Mesenchymal stem cell (in vitro differentiated cells and primary cell): ENCODE results near the gene APOA5.

Experiments
- DNase-seq: peaks from one replicate; pipeline ENCODE4 v3.0.0-alpha.2; 2013
- H2AFZ ChIP-seq: one replicate; pipeline ENCODE4 v1.6.1; 2013; ENCODE audit warnings: low read depth, mild to moderate bottlenecking, control low read depth, inconsistent platforms, low read length, moderate library complexity
- H2AK5ac ChIP-seq: 2 replicates; pipeline ENCODE4 v1.6.1; 2013; ENCODE audit warnings: low read length, moderate library complexity, mild to moderate bottlenecking, inconsistent platforms; ENCODE audit not compliant: severe bottlenecking
- H2BK120ac ChIP-seq: one replicate; pipeline ENCODE4 v1.6.1; 2013; ENCODE audit warnings: low read depth, mild to moderate bottlenecking, inconsistent platforms, low read length, moderate library complexity
- H2BK12ac ChIP-seq, 2 experiments: one replicate each; pipeline ENCODE4 v1.6.1; 2013; ENCODE audit warnings: inconsistent platforms in 2 of 2, low read length in 2 of 2, mild to moderate bottlenecking in 2 of 2, moderate library complexity in 2 of 2, control low read depth in 1 of 2
- H2BK15ac ChIP-seq: one replicate; pipeline ENCODE4 v1.6.1; 2013; ENCODE audit warnings: mild to moderate bottlenecking, low read depth, inconsistent platforms; ENCODE audit not compliant: poor library complexity, severe bottlenecking
- H2BK5ac ChIP-seq: 2 replicates; pipeline ENCODE4 v1.6.1; 2013; ENCODE audit warnings: low read depth, mild to moderate bottlenecking, low read length, control low read depth, inconsistent platforms; ENCODE audit not compliant: poor library complexity, severe bottlenecking
- H3K14ac ChIP-seq, 2 experiments: one replicate each; pipeline ENCODE4 v1.6.1; 2013; ENCODE audit warnings: inconsistent platforms in 2 of 2, low read length in 2 of 2, control low read depth in 1 of 2, mild to moderate bottlenecking in 1 of 2, moderate library complexity in 1 of 2
- H3K18ac ChIP-seq, 2 experiments: one replicate each; pipeline ENCODE4 v1.6.1; 2013; ENCODE audit warnings: inconsistent platforms in 2 of 2, low read length in 2 of 2, control low read depth in 1 of 2, low read depth in 1 of 2, mild to moderate bottlenecking in 1 of 2
- H3K23ac ChIP-seq, 2 experiments: one replicate each; pipeline ENCODE4 v1.6.1; 2013; ENCODE audit warnings: inconsistent platforms in 2 of 2, low read length in 2 of 2, mild to moderate bottlenecking in 2 of 2, moderate library complexity in 2 of 2, control low read depth in 1 of 2
- H3K27ac ChIP-seq: 2 replicates; pipeline ENCODE4 v1.5.1; 2013; ENCODE audit warnings: mild to moderate bottlenecking, moderate library complexity, low read length, control low read depth, inconsistent platforms; ENCODE audit not compliant: poor library complexity, severe bottlenecking
- H3K27me3 ChIP-seq, 2 experiments: 2 replicates each; pipeline versions ENCODE4 v1.6.1 to v1.7.0; 2013; ENCODE audit warnings: low read length in 2 of 2, mild to moderate bottlenecking in 2 of 2, moderate library complexity in 2 of 2, control low read depth in 1 of 2, inconsistent platforms in 1 of 2; ENCODE audit not compliant: control insufficient read depth in 1 of 2, insufficient read depth in 1 of 2
- H3K36me3 ChIP-seq, 2 experiments: 2 replicates each; pipeline versions ENCODE4 v1.6.1 to v1.7.0; 2013; ENCODE audit warnings: low read length in 2 of 2, control low read depth in 1 of 2, inconsistent platforms in 1 of 2, low read depth in 1 of 2, mild to moderate bottlenecking in 1 of 2; ENCODE audit not compliant: insufficient read depth in 2 of 2, control insufficient read depth in 1 of 2
- H3K4ac ChIP-seq, 2 experiments: one replicate each; pipeline ENCODE4 v1.6.1; 2013; ENCODE audit warnings: inconsistent platforms in 2 of 2, low read length in 2 of 2, mild to moderate bottlenecking in 2 of 2, moderate library complexity in 2 of 2, control low read depth in 1 of 2, low read depth in 1 of 2
- H3K4me1 ChIP-seq: 2 replicates; pipeline ENCODE4 v1.6.1; 2013; ENCODE audit warnings: low read depth, low read length, control low read depth; ENCODE audit not compliant: control insufficient read depth, insufficient read depth
- H3K4me2 ChIP-seq: 2 replicates; pipeline ENCODE4 v1.6.1; 2013; ENCODE audit warnings: low read length, mild to moderate bottlenecking, inconsistent platforms; ENCODE audit not compliant: poor library complexity, severe bottlenecking
- H3K4me3 ChIP-seq, 2 experiments: 2 replicates each; pipeline versions ENCODE4 v1.5.1 to v1.7.0; 2013; ENCODE audit warnings: low read length in 2 of 2, mild to moderate bottlenecking in 2 of 2, control low read depth in 1 of 2, low read depth in 1 of 2; ENCODE audit not compliant: insufficient read depth in 1 of 2
- H3K79me1 ChIP-seq: replicated peaks from 2 replicates; pipeline ENCODE4 v1.6.1; 2013; ENCODE audit warnings: mild to moderate bottlenecking, control low read depth, low read length, inconsistent platforms; ENCODE audit not compliant: poor library complexity, severe bottlenecking
- H3K9ac ChIP-seq: 2 replicates; pipeline ENCODE4 v1.7.0; 2013; ENCODE audit warnings: mild to moderate bottlenecking, low read length, moderate library complexity
- H3K9me3 ChIP-seq: 2 replicates; pipeline ENCODE4 v1.7.0; 2013; ENCODE audit warnings: mild to moderate bottlenecking, low read length; ENCODE audit not compliant: control insufficient read depth
- H4K8ac ChIP-seq: one replicate; pipeline ENCODE4 v1.6.1; 2013; ENCODE audit warnings: inconsistent platforms, mild to moderate bottlenecking, low read length, moderate library complexity
- H4K91ac ChIP-seq: one replicate; pipeline ENCODE4 v1.6.1; 2013; ENCODE audit warnings: mild to moderate bottlenecking, low read length, inconsistent platforms
- WGBS: methylation state at CpG from one replicate; pipeline ENCODE4 v1.1.7; 2013; ENCODE audit warnings: mixed read lengths; 5-methylcytosine and 5-hydroxymethylcytosine counted together

The APOA5 gene

GRCh38 chr11:116837231-116838091, 45.8 kb upstream of the APOA5 start, which contains the start of gene APOA1:
Gene APOA1 (minus strand): TSS chr11:116837622. CDS start chr11:116837387, 235 bp downstream.
- no peak within 1 kb of the TSS for H3K23ac ChIP-seq
- no peak within 1 kb of the TSS for H2BK12ac ChIP-seq
- H4K91ac ChIP-seq = no peak within 1 kb of the TSS
- peaks cover 0 to 5% of the 10 kb centered on the region in 2 experiments for H3K27me3 ChIP-seq
- H2AK5ac ChIP-seq = no peak within 1 kb of the TSS
- no peaks in the 10 kb centered on the region for H3K9me3 ChIP-seq
- H3K4ac ChIP-seq = no peak within 1 kb of the TSS
- H2BK15ac ChIP-seq = no peak within 1 kb of the TSS
- no peak within 1 kb of the TSS for H4K8ac ChIP-seq
- no peak within 1 kb of the TSS for H3K9ac ChIP-seq
- peak within 1 kb of the TSS in 1 of 2 experiments; percentile 41 for H3K14ac ChIP-seq
- WGBS = 89% methylated on average over 15 of the region's 19 CpGs
- no peak within 1 kb of the TSS for H2AFZ ChIP-seq
- DNase-seq = no peak
- no peak within 1 kb of the TSS for H3K4me3 ChIP-seq
- H3K4me1 ChIP-seq = peaks cover 9% of the 10 kb centered on the region
- no peak within 1 kb of the TSS for H3K4me2 ChIP-seq
- no peak within 1 kb of the TSS for H3K27ac ChIP-seq
- no peaks in the 10 kb centered on the region for H3K79me1 ChIP-seq
- H2BK120ac ChIP-seq = no peak within 1 kb of the TSS
- no peak within 1 kb of the TSS for H2BK5ac ChIP-seq
- no peak within 1 kb of the TSS for H3K18ac ChIP-seq
- no peaks in the 10 kb centered on the region for H3K36me3 ChIP-seq

- Histone ChIP-seq H2BK15ac (no peak overlapping the region), H2AK5ac (no peak overlapping the region), H3K4me3 (no peak overlapping the region), H2BK12ac (no peak overlapping the region), H3K14ac (no peak overlapping the region), H4K8ac (no peak overlapping the region), H3K36me3 (no peaks in the 10 kb centered on the region), H3K9ac (no peak overlapping the region), H3K27ac (no peak overlapping the region), H2BK5ac (no peak overlapping the region), H3K79me1 (no peaks in the 10 kb centered on the region), H3K23ac (no peak overlapping the region), H3K18ac (no peak overlapping the region), H3K4me2 (no peak overlapping the region), H3K4ac (no peak overlapping the region), H4K91ac (no peak overlapping the region), H2BK120ac (no peak overlapping the region), H3K4me1 (peaks cover 9% of the 10 kb centered on the region), H2AFZ (no peak overlapping the region), H3K27me3 (peaks cover 0 to 9% of the 10 kb centered on the region in 2 experiments), H3K9me3 (no peaks in the 10 kb centered on the region)
- no peak for DNase-seq
- 97% methylated on average over 7 of the region's 7 CpGs for WGBS
These were observed 44.9 kb upstream of the APOA5 start for GRCh38 chr11:116836632-116836991.

- Histone ChIP-seq H3K27me3 (peaks cover 0 to 9% of the 10 kb centered on the region in 2 experiments), H2AK5ac (no peak overlapping the region), H2BK120ac (peak overlapping the region; percentile 27), H4K8ac (peak overlapping the region; percentile 83), H2AFZ (peak overlapping the region; percentile 70), H2BK5ac (no peak overlapping the region), H3K4me2 (peak overlapping the region; percentile 85), H3K27ac (no peak overlapping the region), H3K36me3 (no peaks in the 10 kb centered on the region), H4K91ac (no peak overlapping the region), H3K4me1 (peaks cover 9% of the 10 kb centered on the region), H2BK15ac (no peak overlapping the region), H3K9me3 (no peaks in the 10 kb centered on the region), H3K18ac (peak overlapping the region; percentile 49 to 51), H3K9ac (peak overlapping the region; percentile 60), H3K79me1 (no peaks in the 10 kb centered on the region), H3K14ac (no peak overlapping the region), H3K23ac (no peak overlapping the region), H3K4me3 (peak overlapping the region; percentile 39 to 53), H2BK12ac (no peak overlapping the region), H3K4ac (no peak overlapping the region)
- DNase-seq = peak; percentile 92
- 12% methylated on average over 56 of the region's 57 CpGs for whole genome bisulfite sequencing
These were observed 44.3 kb upstream of the APOA5 start for GRCh38 chr11:116835791-116836631.
